Mammary epithelial cell (primary cell): ENCODE data around the gene TMEM132D.

ENCODE experiments used
- EZH2 ChIP-seq: IDR thresholded peaks from 2 replicates; pipeline ENCODE4 v1.6.1; 2012; ENCODE audit warnings: low read length, inconsistent platforms, borderline replicate concordance
- TF ChIP-seq, protein P1 (sequence below), 2 donors: IDR thresholded peaks in 1 of 2; conservative IDR thresholded peaks in 1 of 2; 2 replicates each; pipeline ENCODE4 v1.5.1; 2011 to 2012; ENCODE audit warnings: inconsistent platforms in 2 of 2, low read length in 2 of 2, mild to moderate bottlenecking in 2 of 2, control low read depth in 1 of 2, low read depth in 1 of 2; ENCODE audit not compliant: insufficient read depth in 1 of 2; ENCODE audit errors: extremely low read depth in 1 of 2

DNA sequence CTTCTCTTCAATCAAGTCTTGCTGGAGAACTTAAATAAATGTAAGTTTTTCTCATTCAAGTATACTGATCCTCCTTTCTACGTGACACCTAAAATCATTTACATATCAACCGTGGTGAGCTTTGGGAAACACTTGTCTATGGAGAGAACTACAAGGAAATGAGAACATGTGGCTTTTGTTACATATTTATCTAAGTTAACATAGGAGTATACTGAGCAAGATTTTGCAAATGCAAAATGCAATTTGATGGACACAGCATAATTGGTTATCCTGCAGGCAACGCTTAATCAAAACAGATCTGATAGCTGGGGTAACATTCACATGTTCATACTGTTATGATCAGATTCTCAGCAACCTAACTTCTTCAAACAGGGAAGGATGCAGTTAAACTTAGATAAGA is 376.3 kb downstream of the TMEM132D start:
- TF ChIP-seq, protein P1, sequence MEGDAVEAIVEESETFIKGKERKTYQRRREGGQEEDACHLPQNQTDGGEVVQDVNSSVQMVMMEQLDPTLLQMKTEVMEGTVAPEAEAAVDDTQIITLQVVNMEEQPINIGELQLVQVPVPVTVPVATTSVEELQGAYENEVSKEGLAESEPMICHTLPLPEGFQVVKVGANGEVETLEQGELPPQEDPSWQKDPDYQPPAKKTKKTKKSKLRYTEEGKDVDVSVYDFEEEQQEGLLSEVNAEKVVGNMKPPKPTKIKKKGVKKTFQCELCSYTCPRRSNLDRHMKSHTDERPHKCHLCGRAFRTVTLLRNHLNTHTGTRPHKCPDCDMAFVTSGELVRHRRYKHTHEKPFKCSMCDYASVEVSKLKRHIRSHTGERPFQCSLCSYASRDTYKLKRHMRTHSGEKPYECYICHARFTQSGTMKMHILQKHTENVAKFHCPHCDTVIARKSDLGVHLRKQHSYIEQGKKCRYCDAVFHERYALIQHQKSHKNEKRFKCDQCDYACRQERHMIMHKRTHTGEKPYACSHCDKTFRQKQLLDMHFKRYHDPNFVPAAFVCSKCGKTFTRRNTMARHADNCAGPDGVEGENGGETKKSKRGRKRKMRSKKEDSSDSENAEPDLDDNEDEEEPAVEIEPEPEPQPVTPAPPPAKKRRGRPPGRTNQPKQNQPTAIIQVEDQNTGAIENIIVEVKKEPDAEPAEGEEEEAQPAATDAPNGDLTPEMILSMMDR (conservative IDR thresholded peaks at IDR 0.05 in 1 of 2, IDR thresholded peaks at IDR 0.05 in 1 of 2; ENCODE audit: extremely low read depth in 1 of 2, insufficient read depth in 1 of 2, low read depth in 1 of 2, low read length in 2 of 2) = no peak
- no peak for TF ChIP-seq EZH2
